Measurements from ENCODE around the gene CCDC6.

CCDC6 gene

GRCh38 chr10:59851864-59852263 lies 54.5 kb downstream of the CCDC6 start:
- DNase-seq (ENCODE audit: low spot score) = no peak

GRCh38 chr10:59847888-59848287 lies 58.5 kb downstream of the CCDC6 start:
- no peak for DNase-seq (ENCODE audit: low spot score)

DNA sequence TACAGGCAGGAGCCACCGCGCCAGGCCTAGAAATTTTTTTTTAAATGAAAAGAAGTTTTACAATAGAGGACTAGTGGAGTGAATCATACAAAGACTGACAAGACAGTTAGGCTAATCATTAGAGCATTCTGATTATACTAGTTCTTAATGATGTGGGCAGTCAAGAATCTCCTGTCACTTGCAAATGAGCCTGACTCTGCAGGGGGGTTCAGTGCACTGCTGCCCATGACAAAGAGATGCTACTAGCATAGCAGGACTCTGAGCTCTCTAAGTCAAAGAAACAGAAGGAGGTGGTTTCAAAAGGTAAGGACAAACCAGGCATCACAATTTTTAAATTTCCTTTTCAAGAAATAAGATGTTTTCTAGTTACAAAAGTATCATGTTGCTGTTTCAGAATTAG lies 59.0 kb downstream of the CCDC6 start:
- DNase-seq (ENCODE audit: low spot score) = no peak

DNA sequence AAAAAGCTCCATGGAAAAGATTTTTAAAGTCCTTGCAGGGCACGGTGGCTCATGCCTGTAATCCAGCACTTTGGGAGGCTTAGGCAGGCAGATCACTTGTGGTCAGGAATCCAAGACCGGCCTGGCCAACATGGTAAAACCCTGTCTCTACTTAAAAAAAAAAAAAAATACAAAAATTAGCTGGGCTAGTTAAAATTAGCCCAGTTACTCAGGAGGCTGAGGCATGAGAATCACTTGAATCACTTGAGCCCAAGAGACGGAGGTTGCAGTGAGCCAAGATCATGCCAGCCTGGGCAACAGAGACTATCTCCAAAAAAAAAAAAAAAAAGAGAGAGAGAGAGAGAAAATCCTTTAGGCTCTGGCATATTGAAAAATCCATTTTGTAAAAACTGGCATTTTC lies 61.9 kb downstream of the CCDC6 start:
- DNase-seq (ENCODE audit: low spot score) = no peak

GRCh38 chr10:59843748-59844147 lies 62.6 kb downstream of the CCDC6 start:
- no peak for DNase-seq (ENCODE audit: low spot score)

- no peak for DNase-seq (ENCODE audit: low spot score)
Observed at GRCh38 chr10:59839576-59839975, 66.8 kb downstream of the CCDC6 start.

DNA sequence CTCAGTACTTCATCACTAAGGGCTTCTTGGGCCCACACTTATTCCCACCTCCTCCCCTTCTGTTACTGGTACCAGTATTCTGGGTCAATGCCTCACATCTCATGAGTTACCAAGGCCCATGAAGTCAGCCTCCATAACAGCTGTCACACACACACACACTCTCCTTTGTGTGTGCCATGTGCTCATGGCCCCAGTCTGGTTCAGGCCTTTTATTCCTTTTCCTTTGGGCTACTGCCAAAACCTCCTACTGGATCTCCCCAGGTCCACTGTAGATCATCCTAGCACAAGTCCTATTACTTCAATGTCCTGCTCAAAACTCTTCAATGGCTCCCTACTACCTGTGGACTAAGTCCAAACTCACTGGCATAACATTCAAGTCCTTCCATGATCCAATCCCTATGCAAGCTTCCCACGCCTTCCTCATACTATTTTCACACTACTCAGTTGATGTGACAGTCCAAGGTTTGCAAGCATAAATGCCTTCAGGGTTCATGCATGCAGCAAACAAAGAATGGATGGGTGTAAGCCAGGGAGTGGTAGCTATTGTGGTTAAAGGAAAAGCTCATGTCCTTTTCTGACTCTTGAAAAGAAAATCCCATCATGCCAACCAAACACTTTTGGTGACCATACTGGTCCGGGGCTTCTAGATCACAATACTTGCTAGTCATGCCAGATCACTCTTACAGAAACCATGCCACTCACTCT lies 68.1 kb downstream of the CCDC6 start:
- no peak for DNase-seq (ENCODE audit: low spot score)

DNA sequence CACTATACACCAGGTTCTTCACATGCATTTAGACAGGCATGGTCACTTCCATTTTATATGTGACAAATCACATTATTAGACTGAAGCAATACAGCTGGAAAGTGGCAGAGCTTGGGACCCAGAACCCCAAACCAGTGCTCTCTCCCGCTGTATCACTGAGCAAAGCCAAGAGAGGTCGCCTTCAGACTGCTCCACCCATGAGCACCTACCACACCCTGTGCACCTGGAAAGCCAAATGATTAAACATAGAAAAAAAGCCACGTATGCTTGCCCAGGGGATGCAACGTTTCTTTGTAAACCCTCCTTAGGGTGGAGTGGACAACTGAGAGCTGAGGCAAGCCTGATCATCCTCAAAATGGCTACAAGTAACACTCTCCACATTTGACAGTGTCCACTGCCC lies 72.5 kb downstream of the CCDC6 start:
- no peak for DNase-seq (ENCODE audit: low spot score)

- no peak for DNase-seq (ENCODE audit: low spot score)
Observed at GRCh38 chr10:59832506-59832905, 73.8 kb downstream of the CCDC6 start.

DNA sequence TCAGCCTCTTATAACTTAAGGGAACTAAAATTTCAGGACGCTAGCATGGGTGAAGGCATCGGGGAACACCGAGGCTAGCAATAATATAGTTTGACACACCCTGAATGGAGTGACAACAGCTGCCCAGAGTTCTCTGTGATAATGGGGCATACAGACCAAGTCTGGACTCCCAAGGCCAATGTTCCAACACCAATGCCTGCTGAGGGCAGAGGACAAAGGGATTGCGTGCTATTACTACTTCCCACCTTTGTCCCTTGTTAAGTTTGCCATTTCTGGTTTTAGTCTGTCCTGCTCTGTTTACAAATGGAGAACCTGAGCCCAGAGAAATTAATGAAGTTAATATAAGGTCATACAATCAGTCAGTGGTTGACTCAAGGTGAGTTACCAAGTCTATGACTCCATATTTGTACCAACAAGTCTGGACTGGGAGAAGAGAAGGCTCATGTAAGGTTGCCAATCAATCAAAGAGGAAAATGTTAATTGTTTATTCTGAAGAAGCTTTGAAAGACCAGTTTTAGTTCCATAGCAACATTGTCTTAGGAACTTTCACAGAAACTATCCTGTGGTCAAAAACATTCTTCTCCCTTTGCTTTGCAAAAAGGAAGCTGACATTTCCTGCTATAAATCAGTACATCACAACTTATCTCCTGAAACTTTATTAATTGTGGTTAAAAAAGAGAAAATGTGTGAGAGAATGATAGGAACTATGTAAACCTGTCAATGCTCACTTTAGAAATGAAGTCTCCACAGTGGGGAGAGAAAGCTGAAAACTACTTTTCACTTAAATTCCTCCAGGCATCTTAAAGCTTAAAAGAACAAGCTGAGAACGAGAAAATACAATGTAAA lies 74.5 kb downstream of the CCDC6 start:
- DNase-seq (ENCODE audit: low spot score) = no peak

- DNase-seq (ENCODE audit: low spot score) = peak; percentile 85
Observed at GRCh38 chr10:59830601-59831259, 75.6 kb downstream of the CCDC6 start.

- no peak for DNase-seq (ENCODE audit: low spot score)
Observed at GRCh38 chr10:59829601-59830000, 76.8 kb downstream of the CCDC6 start.

- no peak for DNase-seq (ENCODE audit: low spot score)
Observed at GRCh38 chr10:59829024-59829423, 77.3 kb downstream of the CCDC6 start.

- no peak for DNase-seq (ENCODE audit: low spot score)
Observed at GRCh38 chr10:59825932-59826331, 80.4 kb downstream of the CCDC6 start.

GRCh38 chr10:59823751-59824150 lies 82.6 kb downstream of the CCDC6 start:
- DNase-seq (ENCODE audit: low spot score) = no peak

DNA sequence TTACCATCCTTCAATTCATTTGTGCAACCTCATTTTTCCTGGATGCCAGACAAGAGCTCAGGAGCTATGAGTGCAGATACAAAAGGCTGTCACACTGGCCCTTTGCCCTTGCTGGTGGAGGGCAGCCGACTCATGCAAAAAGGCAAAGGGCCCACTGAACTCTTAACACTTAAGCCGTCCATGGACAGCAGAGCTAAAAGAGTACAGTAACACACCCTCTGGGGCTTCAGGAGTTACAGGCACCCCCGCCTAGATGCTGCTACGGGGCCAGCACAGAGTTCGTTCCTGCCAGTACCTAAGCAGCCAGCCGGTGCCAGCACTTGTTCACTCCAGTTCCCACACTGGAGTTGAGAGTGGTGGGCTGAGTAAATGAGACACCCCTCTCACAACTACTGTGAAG lies 83.2 kb downstream of the CCDC6 start:
- DNase-seq (ENCODE audit: low spot score) = no peak

GRCh38 chr10:59820471-59820870 lies 85.9 kb downstream of the CCDC6 start:
- DNase-seq (ENCODE audit: low spot score) = no peak

DNA sequence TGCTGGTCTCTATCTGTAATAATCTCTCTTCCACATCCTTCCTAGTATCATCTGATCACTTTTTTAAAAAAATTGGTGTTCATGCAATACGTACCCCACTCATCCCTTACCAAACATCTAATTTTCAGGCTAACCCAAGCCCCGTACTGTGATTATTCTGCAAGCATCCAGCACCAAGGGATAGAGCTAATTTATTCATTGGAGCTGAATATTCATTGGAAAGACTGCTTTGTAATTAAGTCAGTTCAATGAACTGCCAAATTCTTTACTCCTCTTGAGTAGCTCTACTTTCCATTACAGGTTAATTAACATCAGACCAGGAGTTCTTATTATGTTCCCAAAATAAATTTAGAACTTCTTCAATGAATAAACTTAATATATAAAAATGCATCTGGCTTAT lies 86.7 kb downstream of the CCDC6 start:
- DNase-seq (ENCODE audit: low spot score) = no peak

GRCh38 chr10:59819265-59819664 lies 87.1 kb downstream of the CCDC6 start:
- DNase-seq (ENCODE audit: low spot score) = no peak

GRCh38 chr10:59817773-59818172 lies 88.6 kb downstream of the CCDC6 start:
- no peak for DNase-seq (ENCODE audit: low spot score)

- DNase-seq (ENCODE audit: low spot score) = no peak
Observed at GRCh38 chr10:59814878-59815277, 91.5 kb downstream of the CCDC6 start.

DNA sequence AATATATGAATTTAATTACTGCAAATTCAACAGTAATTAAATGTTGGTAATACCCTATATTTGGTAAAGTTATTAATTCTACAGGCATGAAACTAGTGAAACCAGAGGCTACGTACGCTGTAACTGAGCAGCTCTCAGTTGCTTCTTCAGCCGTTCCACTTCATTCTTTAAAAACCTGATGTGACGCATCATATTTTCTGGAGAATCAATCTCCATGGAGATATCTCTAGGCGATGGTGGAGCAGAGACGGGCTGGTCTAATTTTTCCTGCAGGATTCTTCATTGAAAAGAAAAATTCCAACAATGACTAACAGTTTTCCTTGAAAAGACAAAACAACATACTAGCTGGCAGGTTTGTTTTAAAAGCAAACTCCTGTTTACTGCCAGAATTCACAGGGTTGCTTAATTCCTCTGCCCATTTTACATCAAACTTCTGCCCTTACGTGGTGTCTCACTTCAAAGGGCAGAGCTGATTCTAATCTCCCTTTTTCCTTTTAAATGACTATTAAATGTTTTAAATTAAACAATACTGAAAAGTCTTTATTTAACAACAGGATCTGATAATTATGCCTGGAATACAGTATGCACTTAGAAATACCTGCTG lies 93.7 kb downstream of the CCDC6 start:
- DNase-seq (ENCODE audit: low spot score) = no peak

DNA sequence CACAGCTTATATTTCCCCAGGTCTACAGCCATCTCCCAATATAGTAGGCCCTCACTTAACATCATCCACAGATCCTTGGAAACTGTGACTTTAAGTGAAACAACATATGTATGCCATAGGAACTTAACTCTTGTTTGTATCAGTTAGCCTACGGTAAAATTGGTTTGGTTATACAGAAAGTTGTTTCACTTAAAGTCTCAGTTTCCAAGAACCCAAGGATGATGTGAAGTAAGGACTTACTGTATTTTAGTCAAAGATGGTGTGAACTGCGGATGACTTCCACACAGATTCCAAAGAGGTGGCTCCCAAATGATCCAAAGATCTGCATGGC lies 96.7 kb downstream of the CCDC6 start:
- DNase-seq (ENCODE audit: low spot score) = no peak
